Measurements from ENCODE around the gene SCAMP2.

DNA sequence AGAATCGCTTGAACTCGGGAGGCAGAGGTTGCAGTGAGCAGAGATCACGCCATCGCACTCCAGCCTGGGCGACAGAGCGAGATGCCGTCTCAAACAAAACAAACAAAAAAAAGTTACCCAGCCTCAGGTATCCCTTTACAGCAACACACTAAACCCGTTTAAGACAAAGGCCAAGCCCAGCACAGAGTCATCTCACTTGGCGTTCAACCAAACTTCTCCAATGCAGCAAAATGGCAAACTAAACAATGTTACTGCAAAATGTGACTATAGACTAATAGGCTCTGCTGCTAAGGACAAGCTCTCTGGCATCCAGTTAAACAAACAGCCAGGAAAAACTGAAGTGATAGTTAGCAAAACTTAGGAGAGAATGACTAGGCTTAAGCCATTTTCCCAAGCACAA is 39.9 kb upstream of the SCAMP2 start:
- TF ChIP-seq, protein P1, sequence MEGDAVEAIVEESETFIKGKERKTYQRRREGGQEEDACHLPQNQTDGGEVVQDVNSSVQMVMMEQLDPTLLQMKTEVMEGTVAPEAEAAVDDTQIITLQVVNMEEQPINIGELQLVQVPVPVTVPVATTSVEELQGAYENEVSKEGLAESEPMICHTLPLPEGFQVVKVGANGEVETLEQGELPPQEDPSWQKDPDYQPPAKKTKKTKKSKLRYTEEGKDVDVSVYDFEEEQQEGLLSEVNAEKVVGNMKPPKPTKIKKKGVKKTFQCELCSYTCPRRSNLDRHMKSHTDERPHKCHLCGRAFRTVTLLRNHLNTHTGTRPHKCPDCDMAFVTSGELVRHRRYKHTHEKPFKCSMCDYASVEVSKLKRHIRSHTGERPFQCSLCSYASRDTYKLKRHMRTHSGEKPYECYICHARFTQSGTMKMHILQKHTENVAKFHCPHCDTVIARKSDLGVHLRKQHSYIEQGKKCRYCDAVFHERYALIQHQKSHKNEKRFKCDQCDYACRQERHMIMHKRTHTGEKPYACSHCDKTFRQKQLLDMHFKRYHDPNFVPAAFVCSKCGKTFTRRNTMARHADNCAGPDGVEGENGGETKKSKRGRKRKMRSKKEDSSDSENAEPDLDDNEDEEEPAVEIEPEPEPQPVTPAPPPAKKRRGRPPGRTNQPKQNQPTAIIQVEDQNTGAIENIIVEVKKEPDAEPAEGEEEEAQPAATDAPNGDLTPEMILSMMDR (IDR thresholded peaks at IDR 0.05 in 4 of 5, conservative IDR thresholded peaks at IDR 0.05 in 1 of 5): no peak
- no peak for TF ChIP-seq POLR2A (IDR thresholded peaks at IDR 0.05)

Measured in gastrocnemius medialis (tissue), 4 donors.